HG03108 (cell line): ENCODE data around the gene TRIM62.
A peak's percentile ranks its signal among the peaks of the same experiment; 100 is the strongest.
"Not testable (repeated sequence)": the region's sequence is repeated elsewhere in the genome, so short reads cannot be mapped to it uniquely, and the experiment has no call there.

Source experiments
- ATAC-seq: cut with Tn5 transposase; IDR thresholded peaks from one replicate; pipeline ENCODE4 v1.9.1; 2021; ENCODE audit warnings: moderate library complexity; ENCODE audit not compliant: unreplicated experiment

TRIM62 gene

DNA sequence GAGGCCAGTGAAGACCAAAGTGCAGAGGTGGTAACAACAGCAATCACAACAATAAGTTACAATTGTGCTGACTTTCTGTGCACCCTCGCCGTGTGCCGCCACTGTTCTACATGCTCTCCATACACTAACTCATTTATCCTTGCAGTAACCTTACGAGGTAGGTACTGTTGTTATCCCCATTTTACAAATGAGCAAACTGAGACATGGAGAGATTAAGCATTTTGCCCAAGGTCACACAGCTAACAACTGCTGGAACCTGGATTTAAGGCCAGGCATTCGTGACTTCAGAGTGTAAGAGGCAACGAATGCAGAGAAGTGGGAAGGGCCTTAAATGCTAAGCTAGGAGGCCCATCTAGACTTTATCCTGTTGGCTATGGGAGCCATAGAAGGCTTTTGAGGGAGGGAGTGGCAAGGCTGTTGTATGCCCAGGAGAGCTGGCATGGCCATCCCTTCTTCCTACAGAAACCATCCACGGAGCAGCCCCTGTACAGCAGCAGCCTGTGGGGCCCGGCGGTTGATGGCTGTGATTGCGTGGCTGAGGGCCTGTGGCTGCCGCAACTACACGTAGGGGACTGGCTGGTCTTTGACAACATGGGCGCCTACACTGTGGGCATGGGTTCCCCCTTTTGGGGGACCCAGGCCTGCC, 64.3 kb downstream of the TRIM62 start:
- ATAC-seq, result no peak

DNA sequence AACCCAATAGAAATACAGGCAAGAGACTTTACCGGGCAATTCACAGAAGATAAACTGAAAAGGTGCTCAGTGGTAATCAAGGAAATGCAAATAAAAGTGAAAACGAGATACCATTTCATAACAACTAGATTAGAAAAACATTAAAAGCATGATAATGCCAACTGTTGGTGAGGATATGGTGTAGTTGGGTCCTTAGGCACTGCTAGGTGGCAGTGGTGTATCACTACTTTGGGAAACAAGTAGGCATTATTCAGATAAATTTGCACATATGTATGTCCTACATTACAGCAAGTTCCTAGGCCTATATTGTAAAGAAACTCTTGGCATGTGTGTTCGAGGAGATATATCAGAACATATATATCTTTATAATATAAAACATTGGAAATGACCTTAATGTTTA, 69.9 kb downstream of the TRIM62 start:
- ATAC-seq, result no peak

DNA sequence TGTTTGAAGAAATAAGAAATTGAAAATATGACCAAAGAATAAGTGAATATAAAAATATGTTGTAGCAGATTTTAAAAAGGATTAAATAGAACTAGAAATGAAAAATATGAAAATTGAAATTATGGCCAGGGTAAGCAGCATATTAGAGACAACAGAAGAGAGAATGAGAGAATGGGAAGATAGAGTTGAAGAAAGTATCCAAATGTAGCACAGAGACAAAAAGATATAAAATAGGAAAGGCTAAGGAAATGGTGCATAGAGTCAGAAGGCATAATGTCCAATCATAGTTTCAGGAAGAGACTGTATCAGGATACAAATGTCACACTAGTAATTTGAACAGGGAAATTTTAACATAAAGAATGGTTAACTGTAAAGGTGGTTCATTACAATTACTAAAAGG, 71.4 kb downstream of the TRIM62 start:
- ATAC-seq, result no peak

DNA sequence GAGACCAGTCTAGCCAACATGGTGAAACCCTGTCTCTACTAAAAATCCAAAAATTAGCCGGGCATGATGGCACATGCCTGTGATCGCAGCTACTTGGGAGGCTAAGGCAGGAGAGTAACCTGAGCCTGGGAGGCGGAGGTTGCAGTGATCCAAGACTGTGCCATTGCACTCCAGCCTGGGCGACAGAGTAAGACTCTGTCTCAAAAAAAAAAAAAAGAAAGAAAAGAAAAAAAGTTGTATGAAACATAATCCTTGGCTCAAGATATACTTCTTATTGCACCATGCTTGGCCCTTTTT, 81.8 kb downstream of the TRIM62 start:
- not testable (repeated sequence) for ATAC-seq

DNA sequence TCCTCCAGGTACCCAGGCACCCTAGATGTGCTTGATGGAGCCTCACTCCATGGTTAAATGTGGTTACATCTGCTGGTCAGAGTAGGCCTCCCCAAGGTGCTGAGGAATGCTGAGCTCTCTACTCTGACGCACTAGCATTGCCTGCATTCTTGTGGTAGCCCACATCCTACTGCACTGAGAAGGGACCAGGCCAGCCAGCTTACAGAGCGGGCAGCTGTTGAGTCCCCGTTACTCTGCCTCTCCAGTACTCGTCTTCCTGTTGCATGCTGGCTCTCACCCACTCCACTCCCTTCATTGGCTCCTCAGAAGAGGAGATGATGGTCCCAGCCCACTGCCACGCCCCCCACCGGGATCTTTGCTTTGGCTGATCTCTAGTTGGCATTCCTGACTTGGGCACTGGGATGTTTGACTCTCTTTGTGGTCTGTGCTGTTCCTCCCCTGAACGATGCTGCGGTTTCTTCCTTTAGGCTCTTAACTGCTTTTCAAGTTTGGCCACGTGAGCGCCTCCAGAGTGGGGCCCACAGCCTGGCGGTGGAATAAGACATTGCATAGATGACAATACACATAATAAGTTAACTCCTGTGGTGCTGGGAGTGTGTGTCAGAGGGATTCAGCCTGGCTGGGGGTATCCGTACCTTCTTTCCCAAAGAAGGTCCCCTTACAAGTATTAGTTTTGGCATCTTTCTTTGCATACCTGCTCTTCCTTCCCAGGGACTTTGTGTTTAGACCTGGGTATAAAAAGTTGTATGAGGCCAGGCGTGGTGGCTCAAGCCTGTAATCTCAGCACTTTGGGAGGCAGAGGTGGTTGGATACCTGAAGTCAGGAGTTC, 82.3 kb downstream of the TRIM62 start:
- peak; percentile 88 for ATAC-seq

DNA sequence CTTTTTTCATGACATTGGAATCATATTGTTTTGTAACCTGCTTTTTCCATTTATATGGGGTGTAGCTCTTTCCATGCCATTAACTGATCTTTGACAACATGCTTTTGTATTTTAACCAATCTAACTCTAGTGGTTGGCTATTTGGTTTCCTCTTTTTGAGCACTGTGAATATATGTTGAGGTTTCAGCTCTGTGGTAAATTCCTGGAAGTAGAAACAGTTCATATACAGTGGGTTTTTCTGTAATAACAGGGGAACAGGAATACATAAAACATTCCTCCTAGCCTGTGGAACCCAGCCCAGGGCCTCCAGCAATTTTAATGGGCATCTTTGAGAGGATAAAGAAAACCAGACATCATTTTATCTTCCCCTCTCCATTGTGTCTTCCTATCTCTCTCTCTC, 83.5 kb downstream of the TRIM62 start:
- no peak for ATAC-seq

DNA sequence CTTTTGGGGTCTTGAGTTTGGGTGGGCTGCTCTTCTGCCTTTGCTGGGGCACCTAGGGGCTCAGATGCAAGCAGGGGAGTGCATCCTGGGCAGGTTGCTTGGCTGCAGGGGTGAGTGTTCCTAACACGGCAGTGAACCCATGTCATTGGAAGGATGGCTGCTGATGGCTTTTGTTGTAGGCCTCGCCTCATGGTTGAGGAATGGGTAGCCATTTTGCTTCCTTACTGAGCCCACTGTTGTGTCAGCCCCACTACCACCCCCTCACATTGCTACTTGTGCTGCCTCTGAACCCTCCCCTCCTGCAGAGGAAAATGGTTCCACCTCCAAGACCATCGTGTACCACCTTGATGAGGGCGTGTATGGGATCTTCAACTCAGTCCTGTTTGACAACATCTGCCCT, 84.1 kb downstream of the TRIM62 start:
- ATAC-seq, result no peak

DNA sequence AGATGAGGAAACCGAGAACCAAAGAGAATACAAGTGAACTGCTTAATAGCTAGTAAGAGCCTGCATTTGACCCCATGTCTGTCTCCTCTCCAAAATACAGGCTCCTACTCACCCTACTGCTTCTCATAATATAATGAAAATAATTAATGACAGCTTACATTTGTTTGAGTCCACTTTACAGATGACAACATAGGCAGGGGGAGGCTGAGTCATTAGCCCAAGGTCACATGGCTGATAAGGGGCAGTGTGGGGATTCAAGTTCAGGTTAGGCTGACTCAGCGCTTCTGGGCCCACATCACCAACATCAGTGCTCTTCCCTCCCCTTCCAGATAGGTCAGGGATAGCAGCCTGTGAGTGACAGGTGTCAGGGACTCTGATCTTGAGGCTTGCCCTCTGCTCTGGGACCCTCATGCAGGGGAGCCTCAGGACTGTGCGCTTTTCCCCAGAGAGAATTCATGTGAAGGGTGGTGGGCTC, 84.7 kb downstream of the TRIM62 start:
- ATAC-seq, result no peak

DNA sequence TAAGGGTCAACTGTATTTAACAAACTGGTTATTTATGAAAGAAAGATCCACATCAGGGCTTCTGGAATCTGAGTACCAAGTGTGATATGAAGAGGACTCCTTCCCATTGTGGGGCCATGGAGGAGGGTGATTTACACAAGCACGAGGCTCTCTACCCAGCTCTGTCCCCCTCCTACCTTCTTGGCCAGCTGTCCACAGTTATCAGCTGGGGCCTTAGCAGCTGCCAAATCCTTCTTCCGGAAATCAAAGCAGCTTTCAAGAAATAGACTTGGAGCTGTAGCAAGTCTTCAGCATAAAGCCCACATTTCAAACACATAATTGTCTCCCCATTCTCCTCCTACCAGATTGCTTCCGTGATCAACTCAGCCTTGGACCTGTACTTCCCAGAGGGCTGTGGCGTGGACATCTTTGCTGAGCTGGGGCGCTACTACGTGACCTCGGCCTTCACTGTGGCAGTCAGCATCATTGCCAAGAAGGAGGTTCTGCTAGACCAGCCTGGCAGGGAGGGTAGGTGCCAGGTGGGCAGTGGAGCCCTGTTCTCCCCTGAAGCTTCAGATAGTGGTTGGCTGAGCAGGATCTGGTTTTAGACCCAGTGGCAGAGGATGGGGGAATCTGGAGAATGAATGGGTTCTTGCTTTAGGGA, 85.4 kb downstream of the TRIM62 start:
- ATAC-seq, result no peak
